IPS-18a (cell line): ENCODE results near the gene SOBP.

Source experiments
- H3K27ac ChIP-seq: one replicate; pipeline ENCODE4 v1.5.1; 2013; ENCODE audit warnings: low read length
- H3K27me3 ChIP-seq: one replicate; pipeline ENCODE4 v1.6.1; 2013; ENCODE audit warnings: mild to moderate bottlenecking, low read length; ENCODE audit not compliant: control insufficient read depth, insufficient read depth
- H3K36me3 ChIP-seq: one replicate; pipeline ENCODE4 v1.6.1; 2013; ENCODE audit warnings: low read depth, low read length; ENCODE audit not compliant: control insufficient read depth
- H3K4me1 ChIP-seq: one replicate; pipeline ENCODE4 v1.6.1; 2013; ENCODE audit warnings: low read depth, low read length; ENCODE audit not compliant: control insufficient read depth
- H3K4me3 ChIP-seq: one replicate; pipeline ENCODE4 v1.5.1; 2013; ENCODE audit warnings: low read length
- H3K9ac ChIP-seq: one replicate; pipeline ENCODE4 v1.6.1; 2013; ENCODE audit warnings: mild to moderate bottlenecking, low read length, moderate library complexity
- H3K9me3 ChIP-seq: one replicate; pipeline ENCODE4 v1.6.1; 2013; ENCODE audit warnings: low read depth, low read length; ENCODE audit not compliant: control insufficient read depth

The SOBP gene

DNA sequence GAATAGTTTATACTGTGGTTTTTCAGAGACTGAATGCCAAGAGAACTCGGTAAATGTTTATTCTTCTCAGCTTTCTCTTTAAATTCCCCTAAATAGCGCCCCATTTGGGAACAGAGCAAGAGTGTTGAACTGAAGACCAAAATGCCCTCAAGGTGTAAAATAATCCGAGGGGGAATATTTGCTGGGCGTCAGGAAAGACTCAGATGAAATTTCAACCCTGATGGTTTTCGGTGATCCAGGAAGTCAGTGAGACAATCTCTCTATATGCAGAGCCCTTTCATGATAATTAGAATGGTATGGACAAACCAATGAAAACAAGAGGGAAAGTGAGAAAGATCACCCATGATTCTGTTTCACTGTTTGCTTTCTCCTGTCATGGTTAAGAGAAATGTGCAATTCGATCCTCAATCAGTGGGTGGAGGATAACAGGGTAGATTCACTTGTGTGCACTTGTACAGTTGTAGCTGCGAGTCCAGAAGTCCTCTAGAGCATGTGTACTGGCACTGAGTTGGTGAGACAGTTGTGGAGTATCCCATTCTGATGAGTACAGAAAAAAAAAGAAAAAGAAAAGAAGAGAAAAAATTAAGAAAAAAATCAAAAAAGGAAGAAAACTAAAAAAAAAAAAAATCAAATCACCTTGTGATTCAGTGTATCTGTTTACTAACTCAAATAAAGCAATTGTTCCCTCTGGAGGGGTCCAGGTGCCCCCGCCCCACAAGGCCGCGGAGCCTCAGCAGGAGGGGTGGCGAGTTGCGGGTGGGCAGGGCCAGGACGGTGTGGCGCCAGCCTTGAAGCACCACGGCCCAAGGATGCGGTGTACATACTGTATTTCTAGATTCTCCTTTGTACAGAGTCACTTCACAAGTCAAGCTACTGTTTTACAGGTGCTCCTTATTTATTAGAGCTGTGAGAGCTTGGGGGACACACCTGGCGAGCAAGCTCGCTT, 169.3 kb downstream of the SOBP start:
- Histone ChIP-seq H3K27ac (no peak overlapping the region), H3K4me3 (no peak overlapping the region), H3K36me3 (no peaks in the 10 kb centered on the region), H3K9me3 (no peaks in the 10 kb centered on the region), H3K27me3 (no peaks in the 10 kb centered on the region), H3K4me1 (peaks cover 10% of the 10 kb centered on the region), H3K9ac (no peak overlapping the region)

DNA sequence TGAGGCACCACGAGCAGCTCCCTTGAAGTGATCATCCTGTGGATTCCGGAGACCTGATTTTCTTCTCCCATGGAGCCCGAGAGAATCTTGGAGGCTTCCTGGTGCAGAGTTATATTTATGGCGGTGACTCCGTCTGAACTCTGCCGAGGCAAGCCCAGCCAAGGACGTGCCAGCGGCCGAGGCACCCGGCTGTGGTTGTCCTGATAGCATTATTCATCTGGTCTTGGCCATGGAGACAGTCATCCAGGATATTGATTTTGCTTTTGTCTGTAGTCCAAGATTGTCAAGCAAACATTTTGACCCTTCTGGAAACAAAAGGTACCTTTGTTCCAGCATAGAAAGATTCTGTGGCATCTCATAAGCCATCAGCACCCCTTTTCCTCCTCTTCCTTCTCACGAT, 170.9 kb downstream of the SOBP start:
- Histone ChIP-seq H3K27me3 (no peaks in the 10 kb centered on the region), H3K27ac (no peak overlapping the region), H3K9ac (no peak overlapping the region), H3K4me1 (peaks cover 13% of the 10 kb centered on the region), H3K9me3 (no peaks in the 10 kb centered on the region), H3K4me3 (no peak overlapping the region), H3K36me3 (no peaks in the 10 kb centered on the region)

- no peak overlapping the region for H3K4me3 ChIP-seq
- no peak overlapping the region for H3K27ac ChIP-seq
- H3K9me3 ChIP-seq, result no peaks in the 10 kb centered on the region
- no peak overlapping the region for H3K9ac ChIP-seq
- H3K4me1 ChIP-seq, result peaks cover 17% of the 10 kb centered on the region
- H3K36me3 ChIP-seq, result no peaks in the 10 kb centered on the region
- H3K27me3 ChIP-seq, result no peaks in the 10 kb centered on the region
Observed at GRCh38 chr6:107661291-107661690, 171.4 kb downstream of the SOBP start.

- Histone ChIP-seq H3K9ac (no peak overlapping the region), H3K27me3 (no peaks in the 10 kb centered on the region), H3K4me1 (peaks cover 28% of the 10 kb centered on the region), H3K27ac (no peak overlapping the region), H3K9me3 (no peaks in the 10 kb centered on the region), H3K4me3 (no peak overlapping the region), H3K36me3 (no peaks in the 10 kb centered on the region)
Observed at GRCh38 chr6:107662333-107662732, 172.4 kb downstream of the SOBP start.

- Histone ChIP-seq H3K9me3 (no peaks in the 10 kb centered on the region), H3K27ac (no peak overlapping the region), H3K4me1 (peaks cover 23% of the 10 kb centered on the region), H3K9ac (no peak overlapping the region), H3K36me3 (no peaks in the 10 kb centered on the region), H3K4me3 (no peak overlapping the region), H3K27me3 (no peaks in the 10 kb centered on the region)
Observed at GRCh38 chr6:107663308-107663707, 173.4 kb downstream of the SOBP start.

DNA sequence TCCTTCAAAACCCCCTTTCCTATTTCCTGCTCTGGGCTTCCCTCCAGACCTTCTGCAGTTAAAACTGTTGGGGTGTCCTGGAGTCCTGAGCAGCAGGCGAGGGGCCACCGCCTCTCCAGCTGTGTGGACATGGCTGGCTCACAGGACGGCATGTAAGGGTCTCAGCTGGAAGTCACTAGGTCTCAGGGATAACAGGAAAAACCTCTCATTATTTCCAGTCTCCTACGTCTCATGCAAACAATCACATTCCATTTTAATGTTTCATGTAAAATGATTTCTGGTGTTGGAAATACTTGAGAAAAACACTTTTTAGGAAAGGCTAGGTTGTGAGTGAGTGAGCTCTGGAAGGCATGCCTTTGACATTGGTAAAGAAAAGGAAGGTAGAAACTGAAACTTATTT, 175.5 kb downstream of the SOBP start:
- H3K9ac ChIP-seq, result no peak overlapping the region
- no peak overlapping the region for H3K4me3 ChIP-seq
- no peak overlapping the region for H3K27ac ChIP-seq
- H3K4me1 ChIP-seq, result peaks cover 23% of the 10 kb centered on the region
- no peaks in the 10 kb centered on the region for H3K36me3 ChIP-seq
- no peaks in the 10 kb centered on the region for H3K9me3 ChIP-seq
- H3K27me3 ChIP-seq, result no peaks in the 10 kb centered on the region

DNA sequence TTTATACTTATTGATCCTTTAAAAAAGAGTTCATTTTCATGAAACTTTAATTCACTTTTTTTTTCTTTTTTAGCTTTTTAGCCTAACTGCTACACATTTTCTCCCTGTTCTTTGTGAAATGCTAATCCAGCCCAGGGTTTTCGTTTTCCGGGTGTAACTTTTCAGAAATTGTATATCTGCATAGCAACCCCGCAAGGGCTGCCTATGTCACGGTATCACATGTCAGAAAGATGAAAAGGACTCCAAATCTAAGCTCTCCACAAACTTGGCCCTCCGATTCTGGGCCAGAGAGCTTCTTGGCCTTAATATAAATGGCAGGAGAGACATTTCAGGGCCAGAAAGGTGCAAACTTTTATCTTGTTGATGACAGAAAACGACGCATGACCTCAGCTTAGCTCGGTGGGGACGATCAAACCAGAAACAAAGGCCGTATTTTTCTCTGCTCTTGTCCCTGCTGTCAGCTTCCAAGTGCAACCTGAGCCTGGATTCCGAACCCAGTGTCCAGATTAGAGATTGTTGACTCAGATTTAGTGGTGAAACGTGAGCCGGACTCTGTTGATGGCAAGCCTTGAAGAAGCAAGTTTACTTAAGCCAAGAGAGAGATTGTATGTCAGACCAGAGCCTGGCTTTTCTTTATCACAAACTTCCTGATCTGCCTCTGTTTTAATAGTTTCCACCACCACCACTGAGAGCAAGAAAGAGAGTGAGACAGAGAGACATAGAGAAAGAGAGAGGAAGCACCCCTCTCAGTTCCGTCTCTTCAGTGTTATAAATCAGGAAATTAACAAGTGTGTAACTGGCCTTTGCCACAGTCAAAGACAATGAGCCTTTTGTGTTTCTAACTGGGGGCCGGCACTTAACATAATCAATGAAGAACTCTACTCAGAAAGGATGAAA, 176.4 kb downstream of the SOBP start:
- no peaks in the 10 kb centered on the region for H3K9me3 ChIP-seq
- H3K27ac ChIP-seq, result no peak overlapping the region
- H3K36me3 ChIP-seq, result no peaks in the 10 kb centered on the region
- no peak overlapping the region for H3K4me3 ChIP-seq
- H3K27me3 ChIP-seq, result no peaks in the 10 kb centered on the region
- H3K9ac ChIP-seq, result no peak overlapping the region
- H3K4me1 ChIP-seq, result peaks cover 30% of the 10 kb centered on the region

- no peaks in the 10 kb centered on the region for H3K36me3 ChIP-seq
- H3K9ac ChIP-seq, result no peak overlapping the region
- H3K9me3 ChIP-seq, result no peaks in the 10 kb centered on the region
- H3K27ac ChIP-seq, result no peak overlapping the region
- no peak overlapping the region for H3K4me3 ChIP-seq
- peaks cover 30% of the 10 kb centered on the region for H3K4me1 ChIP-seq
- H3K27me3 ChIP-seq, result no peaks in the 10 kb centered on the region
Observed at GRCh38 chr6:107666981-107667601, 177.2 kb downstream of the SOBP start.

DNA sequence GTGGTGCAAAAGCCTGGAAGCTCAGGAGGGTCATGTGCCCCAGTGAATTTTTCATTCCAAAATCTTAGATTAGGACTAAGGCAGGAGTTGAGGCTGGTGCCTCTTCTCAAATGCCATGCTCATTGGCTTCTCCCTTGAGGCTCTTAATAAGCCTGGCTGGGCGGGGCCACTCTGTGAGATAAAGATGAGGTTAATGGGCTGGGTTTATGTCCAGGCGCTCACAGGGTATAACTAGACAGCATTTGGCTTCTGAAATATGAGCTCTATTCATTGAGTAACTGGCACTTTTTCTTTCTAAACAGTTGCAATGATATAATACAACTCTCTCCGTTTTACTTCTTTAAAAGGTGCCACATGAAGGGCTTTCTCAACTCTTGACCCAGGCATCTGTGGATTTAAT, 177.9 kb downstream of the SOBP start:
- H3K36me3 ChIP-seq, result no peaks in the 10 kb centered on the region
- no peak overlapping the region for H3K27ac ChIP-seq
- H3K4me3 ChIP-seq, result no peak overlapping the region
- no peaks in the 10 kb centered on the region for H3K9me3 ChIP-seq
- H3K27me3 ChIP-seq, result no peaks in the 10 kb centered on the region
- H3K9ac ChIP-seq, result no peak overlapping the region
- peaks cover 30% of the 10 kb centered on the region for H3K4me1 ChIP-seq

DNA sequence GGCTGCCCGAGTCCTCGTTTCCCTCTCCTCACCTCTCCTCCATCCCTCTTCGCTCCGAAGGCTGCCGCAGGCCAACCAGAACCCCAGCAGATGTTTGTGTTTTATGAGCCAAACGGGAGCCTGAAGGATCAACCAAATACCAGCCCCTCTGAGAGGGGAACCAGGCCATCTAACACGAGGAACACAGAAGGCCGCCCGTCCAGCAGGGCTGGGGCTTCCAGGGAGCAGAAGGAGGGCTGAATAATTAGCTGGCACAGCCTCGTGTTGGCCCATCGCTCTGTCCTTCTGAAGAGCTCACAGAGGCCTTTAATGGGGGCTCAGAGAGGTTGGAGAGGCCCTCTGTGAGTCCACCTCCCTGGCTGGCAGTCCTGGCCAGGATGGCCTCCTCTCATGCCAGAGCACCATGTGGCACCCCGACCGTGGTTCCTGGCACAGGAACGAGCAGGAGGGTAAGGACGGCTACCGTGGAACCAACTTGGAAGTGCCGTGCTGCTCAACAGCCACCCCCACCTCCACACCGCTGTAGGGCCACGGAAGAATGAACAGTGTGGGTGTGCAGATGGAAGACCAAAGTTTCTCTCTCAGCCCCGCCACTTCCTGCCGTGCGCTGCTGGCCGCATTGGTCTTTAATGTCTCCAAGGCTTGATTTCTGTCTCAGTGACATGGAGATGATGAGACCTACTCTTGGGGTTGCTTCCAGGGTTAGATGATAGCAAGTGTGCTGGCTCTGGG, 179.0 kb downstream of the SOBP start:
- Histone ChIP-seq H3K9me3 (no peaks in the 10 kb centered on the region), H3K9ac (no peak overlapping the region), H3K4me3 (no peak overlapping the region), H3K36me3 (no peaks in the 10 kb centered on the region), H3K27ac (no peak overlapping the region), H3K27me3 (no peaks in the 10 kb centered on the region), H3K4me1 (peaks cover 30% of the 10 kb centered on the region)

- Histone ChIP-seq H3K9ac (no peak overlapping the region), H3K27ac (no peak overlapping the region), H3K36me3 (no peaks in the 10 kb centered on the region), H3K9me3 (no peaks in the 10 kb centered on the region), H3K4me1 (peaks cover 25% of the 10 kb centered on the region), H3K27me3 (peaks cover 4% of the 10 kb centered on the region), H3K4me3 (no peak overlapping the region)
Observed at GRCh38 chr6:107670792-107671199, 180.9 kb downstream of the SOBP start.
